GM10248 (cell line): ENCODE measurements around the gene VWA3A.

Experiments used
- CTCF ChIA-PET: fragments of 300-600 bp; sonication (Branson Sonifier 250); formaldehyde crosslinking; extraction: SDS; loops from one replicate; lab custom pipeline; 2021; ENCODE audit warnings: antibody characterized with exemption; lab: Yijun Ruan, JAX
- POLR2A ChIA-PET: fragments of 350-650 bp; sonication (Branson Sonifier 250); formaldehyde crosslinking; extraction: SDS; loops from one replicate; lab custom pipeline; 2020; ENCODE audit warnings: antibody characterized with exemption; lab: Yijun Ruan, JAX
- DNase-seq: peaks from one replicate; pipeline ENCODE4 v3.0.0; 2012; ENCODE audit errors: extremely low spot score
- TF ChIP-seq, protein P1 (sequence below): IDR thresholded peaks from 2 replicates; pipeline ENCODE4 v1.5.1; 2012; ENCODE audit warnings: mild to moderate bottlenecking, low read depth; ENCODE audit errors: extremely low read depth, missing control alignments, control extremely low read depth

Gene VWA3A

DNA sequence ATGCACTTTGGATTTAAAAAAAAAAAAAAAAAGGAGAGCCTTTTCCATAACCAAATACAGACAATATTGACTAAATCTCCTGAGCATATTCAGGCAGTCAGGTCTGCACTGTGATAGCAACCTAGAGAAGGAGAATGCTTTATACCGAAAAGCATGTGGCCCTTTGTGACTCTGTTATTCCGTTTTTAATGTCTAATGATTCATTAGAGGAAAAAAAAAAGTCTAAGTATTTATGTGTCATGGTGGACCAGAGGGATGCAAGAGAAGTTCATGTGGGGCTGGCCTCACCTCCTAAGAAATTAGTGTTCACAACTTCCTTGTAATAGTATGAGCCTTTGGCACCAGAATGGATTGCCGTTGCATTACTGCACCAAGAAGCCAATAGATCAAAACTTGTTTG lies 11.3 kb upstream of the VWA3A start:
- TF ChIP-seq, protein P1, sequence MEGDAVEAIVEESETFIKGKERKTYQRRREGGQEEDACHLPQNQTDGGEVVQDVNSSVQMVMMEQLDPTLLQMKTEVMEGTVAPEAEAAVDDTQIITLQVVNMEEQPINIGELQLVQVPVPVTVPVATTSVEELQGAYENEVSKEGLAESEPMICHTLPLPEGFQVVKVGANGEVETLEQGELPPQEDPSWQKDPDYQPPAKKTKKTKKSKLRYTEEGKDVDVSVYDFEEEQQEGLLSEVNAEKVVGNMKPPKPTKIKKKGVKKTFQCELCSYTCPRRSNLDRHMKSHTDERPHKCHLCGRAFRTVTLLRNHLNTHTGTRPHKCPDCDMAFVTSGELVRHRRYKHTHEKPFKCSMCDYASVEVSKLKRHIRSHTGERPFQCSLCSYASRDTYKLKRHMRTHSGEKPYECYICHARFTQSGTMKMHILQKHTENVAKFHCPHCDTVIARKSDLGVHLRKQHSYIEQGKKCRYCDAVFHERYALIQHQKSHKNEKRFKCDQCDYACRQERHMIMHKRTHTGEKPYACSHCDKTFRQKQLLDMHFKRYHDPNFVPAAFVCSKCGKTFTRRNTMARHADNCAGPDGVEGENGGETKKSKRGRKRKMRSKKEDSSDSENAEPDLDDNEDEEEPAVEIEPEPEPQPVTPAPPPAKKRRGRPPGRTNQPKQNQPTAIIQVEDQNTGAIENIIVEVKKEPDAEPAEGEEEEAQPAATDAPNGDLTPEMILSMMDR, result no peak
- DNase-seq, result no peak
- ChIA-PET POLR2A (no interaction called here), CTCF (interaction anchor here (6.0 kb wide), 1 partner anchor 78 kb away, joined by 313 read pairs; the partner anchor contains the start of genes MOSMO and PDZD9)

DNA sequence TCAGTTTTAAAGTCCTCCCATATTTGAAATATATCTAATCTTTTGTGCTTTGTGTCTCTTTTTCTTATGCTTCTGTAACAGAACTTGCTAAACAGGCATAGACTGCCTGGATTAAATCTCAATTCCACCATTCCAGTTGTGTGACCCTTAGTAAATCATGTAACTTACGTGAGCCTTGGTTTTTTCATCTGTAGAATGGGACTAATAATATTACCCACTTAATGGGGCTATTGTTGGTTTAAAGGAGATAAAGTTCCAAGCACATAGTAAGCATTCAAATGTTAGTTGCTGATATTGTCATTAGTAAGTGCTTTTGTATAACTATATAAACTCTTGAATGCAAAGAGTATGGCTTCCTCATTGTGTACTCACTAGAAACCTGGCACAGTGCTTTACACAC lies 5.9 kb upstream of the VWA3A start:
- TF ChIP-seq, protein P1, result no peak
- ChIA-PET CTCF (interaction anchor here (1.5 kb wide), 1 partner anchor 9 kb away, joined by 10 read pairs; no protein-coding TSS in a partner anchor), POLR2A (no interaction called here)
- DNase-seq, result no peak

DNA sequence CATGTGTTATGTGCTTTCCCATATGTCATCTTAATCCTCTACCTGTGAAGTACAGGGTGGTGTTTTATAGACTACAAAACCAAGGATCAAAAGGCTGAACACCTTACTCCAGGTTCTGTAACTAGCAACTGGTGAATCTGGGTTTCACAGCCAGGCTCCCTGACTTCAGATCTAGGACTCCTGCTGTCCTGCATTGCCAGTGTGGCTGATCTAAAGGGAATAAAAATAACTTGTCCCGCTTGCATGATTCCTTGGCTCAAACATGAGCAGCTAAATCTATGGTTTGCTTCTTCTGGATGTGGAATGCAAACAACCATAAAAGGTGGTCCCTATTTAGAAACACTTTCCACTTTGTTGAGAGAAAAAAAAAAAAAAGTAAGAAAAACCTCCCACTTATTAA lies 3.7 kb upstream of the VWA3A start:
- ChIA-PET CTCF (interaction anchor here (1.2 to 4.1 kb wide), 4 partner anchors 9 to 97 kb away, joined by 3 to 40 read pairs (median 4); no protein-coding TSS in a partner anchor), POLR2A (interaction anchor here (0.6 kb wide), 1 partner anchor 319 kb away, joined by 5 read pairs; no protein-coding TSS in a partner anchor)
- DNase-seq, result no peak
- TF ChIP-seq, protein P1, result no peak

DNA sequence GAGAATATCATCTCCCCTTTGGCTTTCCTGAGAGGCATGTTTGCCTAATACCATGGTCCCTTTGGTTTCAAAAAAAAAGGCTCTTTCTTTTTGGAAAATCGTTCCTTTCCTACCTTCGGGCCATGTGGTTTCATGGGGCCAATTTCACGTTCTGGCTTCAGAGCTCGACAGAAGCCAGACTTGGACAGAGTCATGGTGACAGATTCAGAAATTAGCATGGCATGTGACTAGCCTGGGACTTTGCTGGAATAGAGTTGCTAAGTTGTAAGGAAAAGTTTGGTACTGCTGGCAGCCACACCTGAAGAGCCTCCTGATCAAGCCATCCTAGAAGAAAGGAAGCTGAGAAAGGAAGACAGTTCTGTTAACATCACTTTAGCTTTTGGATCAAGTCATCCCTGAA lies 2.4 kb upstream of the VWA3A start:
- POLR2A ChIA-PET, result no interaction called here
- CTCF ChIA-PET, result interaction anchor here (1.0 to 4.1 kb wide), 5 partner anchors 10 to 90 kb away, joined by 3 to 40 read pairs (median 4); no protein-coding TSS in a partner anchor
- TF ChIP-seq, protein P1, result no peak
- no peak for DNase-seq

DNA sequence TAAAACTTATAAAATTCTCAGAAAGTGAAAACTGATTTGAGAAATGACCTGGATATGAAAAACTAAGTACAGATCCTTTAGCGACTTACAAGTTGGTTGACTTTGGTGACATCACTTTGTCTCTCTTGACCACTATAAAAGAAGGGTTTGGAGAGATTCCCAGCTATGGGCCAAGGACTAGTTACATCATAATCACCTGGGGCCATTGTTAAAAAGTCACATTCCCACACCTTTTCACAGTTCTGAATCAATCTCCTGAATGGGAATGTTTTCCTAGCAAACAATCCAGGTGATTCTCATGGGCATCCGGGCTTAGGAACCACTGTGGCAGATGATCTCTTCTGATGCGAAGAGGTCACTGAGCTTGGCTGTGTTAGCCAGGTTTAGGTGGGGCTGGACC lies 620 bp upstream of the VWA3A start:
- TF ChIP-seq, protein P1, result no peak
- CTCF ChIA-PET, result interaction anchor here (1.0 to 4.1 kb wide), 4 partner anchors 9 to 92 kb away, joined by 3 to 40 read pairs (median 9); no protein-coding TSS in a partner anchor
- no peak for DNase-seq
- POLR2A ChIA-PET, result no interaction called here

DNA sequence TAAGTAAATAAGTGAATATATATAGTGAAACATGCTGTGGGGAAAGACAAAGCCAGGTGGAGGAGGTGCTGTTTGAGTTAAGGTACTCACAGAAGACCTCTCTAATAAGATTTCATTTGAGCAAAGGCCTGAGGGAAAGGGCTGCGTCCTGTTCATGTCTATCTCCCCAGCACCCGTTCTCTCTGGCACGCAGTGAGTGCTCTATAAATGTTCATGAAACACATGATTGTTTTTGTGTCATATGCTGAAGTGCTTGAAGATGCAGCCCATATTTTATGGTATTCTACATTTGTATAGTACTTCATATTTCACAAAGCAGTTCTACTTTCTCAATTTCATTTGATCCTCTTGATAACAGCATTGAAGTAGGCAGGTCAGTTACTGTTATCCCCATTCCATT lies 990 bp downstream of the VWA3A start:
- POLR2A ChIA-PET, result no interaction called here
- CTCF ChIA-PET, result interaction anchor here (1.4 to 3.9 kb wide), 3 partner anchors 11 to 16 kb away, joined by 3 to 21 read pairs (median 13); no protein-coding TSS in a partner anchor
- TF ChIP-seq, protein P1, result no peak
- DNase-seq, result no peak

DNA sequence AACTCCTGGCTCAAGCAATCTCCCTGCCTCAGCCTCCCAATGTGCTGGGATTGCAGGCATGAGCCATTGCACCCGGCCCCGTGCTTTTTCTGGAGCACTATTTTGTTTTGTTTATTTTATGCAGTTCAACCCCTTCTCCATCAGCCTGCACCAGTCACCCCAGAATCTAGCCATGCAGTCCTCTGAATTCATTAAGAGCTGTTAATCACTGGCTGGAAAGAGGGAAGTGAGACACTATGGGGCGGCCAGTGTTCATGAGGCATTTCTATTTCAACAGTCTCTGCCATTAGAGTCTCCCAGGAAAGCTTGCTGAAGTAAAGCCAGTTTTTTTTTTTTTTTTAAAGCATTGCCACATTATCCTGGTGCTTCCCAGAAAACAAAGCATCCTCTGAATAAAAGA lies 1.7 kb downstream of the VWA3A start:
- ChIA-PET CTCF (interaction anchor here (1.4 to 3.9 kb wide), 2 partner anchors 12 to 16 kb away, joined by 3 to 21 read pairs; no protein-coding TSS in a partner anchor), POLR2A (no interaction called here)
- TF ChIP-seq, protein P1, result no peak
- peak; percentile 25 for DNase-seq
